ENCODE results near the gene SH3GLB1.

The SH3GLB1 gene

DNA sequence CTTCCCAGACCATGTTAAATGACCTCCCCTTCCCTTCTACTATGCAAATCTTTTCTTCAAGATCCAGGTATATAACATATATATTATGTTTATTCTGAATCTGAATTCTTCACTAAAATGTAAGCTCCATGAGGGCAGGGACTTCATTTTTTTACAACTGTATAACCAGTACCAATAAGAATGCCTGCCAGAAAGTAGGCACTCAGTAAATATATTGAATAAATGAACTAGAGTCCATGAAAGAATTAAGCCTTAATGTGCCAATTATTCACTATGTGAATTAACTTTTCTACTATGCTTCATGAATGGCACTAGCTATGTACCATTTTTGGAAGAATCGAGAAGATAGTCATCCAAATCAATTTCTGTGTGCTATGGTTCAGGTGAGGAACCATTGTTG is 60.1 kb downstream of the SH3GLB1 start:
- no peak overlapping the region for H2AFZ ChIP-seq (ENCODE audit: low read depth, low read length)
- no peak overlapping the region for H2BK5ac ChIP-seq (ENCODE audit: low read depth, low read length, poor library complexity, severe bottlenecking)
- no peak overlapping the region for H3K4ac ChIP-seq (ENCODE audit: low read depth in 1 of 2, low read length in 2 of 2)
- H3K4me1 ChIP-seq (ENCODE audit: control insufficient read depth, insufficient read depth, low read depth, low read length), result no peaks in the 10 kb centered on the region
- H3K27ac ChIP-seq (ENCODE audit: low read length, poor library complexity, severe bottlenecking), result no peak overlapping the region
- no peak for DNase-seq
- H2AK5ac ChIP-seq (ENCODE audit: low read length, severe bottlenecking), result no peak overlapping the region
- H3K23ac ChIP-seq (ENCODE audit: low read length in 2 of 2), result no peak overlapping the region
- H3K36me3 ChIP-seq (ENCODE audit: control insufficient read depth in 1 of 2, insufficient read depth in 2 of 2, low read depth in 1 of 2, low read length in 2 of 2), result no peaks in the 10 kb centered on the region
- WGBS, result 100% methylated on average over 1 of the region's 1 CpG
- no peak overlapping the region for H3K18ac ChIP-seq (ENCODE audit: low read depth in 1 of 2, low read length in 2 of 2)
- H3K27me3 ChIP-seq (ENCODE audit: control insufficient read depth in 1 of 2, insufficient read depth in 1 of 2, low read length in 2 of 2), result peaks cover 9 to 15% of the 10 kb centered on the region in 2 experiments
- no peaks in the 10 kb centered on the region for H3K79me1 ChIP-seq (replicated peaks; ENCODE audit: low read length, poor library complexity, severe bottlenecking)
- H3K4me2 ChIP-seq (ENCODE audit: low read length, poor library complexity, severe bottlenecking), result no peak overlapping the region
- H3K14ac ChIP-seq (ENCODE audit: low read length in 2 of 2), result no peak overlapping the region
- H2BK120ac ChIP-seq (ENCODE audit: low read depth, low read length), result no peak overlapping the region
- H4K8ac ChIP-seq (ENCODE audit: low read length), result no peak overlapping the region
- H4K91ac ChIP-seq (ENCODE audit: low read length), result no peak overlapping the region
- peaks cover 5% of the 10 kb centered on the region for H3K9me3 ChIP-seq (ENCODE audit: control insufficient read depth, low read length)
- H3K4me3 ChIP-seq (ENCODE audit: insufficient read depth in 1 of 2, low read depth in 1 of 2, low read length in 2 of 2), result no peak overlapping the region
- no peak overlapping the region for H2BK15ac ChIP-seq (ENCODE audit: low read depth, poor library complexity, severe bottlenecking)
- no peak overlapping the region for H3K9ac ChIP-seq (ENCODE audit: low read length)
- H2BK12ac ChIP-seq (ENCODE audit: low read length in 2 of 2), result no peak overlapping the region

DNA sequence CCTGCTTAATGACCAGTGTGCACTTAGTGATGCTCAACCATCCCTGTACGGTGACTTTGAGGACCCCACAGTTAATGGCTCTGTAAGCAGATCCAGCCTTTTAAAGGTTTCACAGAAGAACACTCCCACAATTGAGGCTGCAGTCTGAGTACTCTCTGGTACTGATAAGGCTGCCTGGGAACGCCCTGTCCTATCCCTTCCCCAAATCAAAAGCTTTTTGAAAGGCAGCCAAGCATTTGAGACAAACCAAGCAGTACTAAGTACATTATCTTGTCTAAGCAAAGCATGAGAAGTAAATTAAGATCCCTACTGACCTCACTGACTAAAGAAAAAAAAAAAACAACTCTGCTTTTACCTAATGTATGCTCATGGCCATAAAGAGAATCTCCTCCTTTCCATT is 60.7 kb downstream of the SH3GLB1 start:
- Histone ChIP-seq H3K4ac (ENCODE audit: low read depth in 1 of 2, low read length in 2 of 2) (no peak overlapping the region), H3K27ac (ENCODE audit: low read length, poor library complexity, severe bottlenecking) (no peak overlapping the region), H3K4me1 (ENCODE audit: control insufficient read depth, insufficient read depth, low read depth, low read length) (no peaks in the 10 kb centered on the region), H3K23ac (ENCODE audit: low read length in 2 of 2) (no peak overlapping the region), H3K27me3 (ENCODE audit: control insufficient read depth in 1 of 2, insufficient read depth in 1 of 2, low read length in 2 of 2) (peaks cover 9 to 15% of the 10 kb centered on the region in 2 experiments), H2BK120ac (ENCODE audit: low read depth, low read length) (no peak overlapping the region), H2AFZ (ENCODE audit: low read depth, low read length) (no peak overlapping the region), H2AK5ac (ENCODE audit: low read length, severe bottlenecking) (no peak overlapping the region), H3K9me3 (ENCODE audit: control insufficient read depth, low read length) (peaks cover 5% of the 10 kb centered on the region), H4K91ac (ENCODE audit: low read length) (no peak overlapping the region), H3K4me3 (ENCODE audit: insufficient read depth in 1 of 2, low read depth in 1 of 2, low read length in 2 of 2) (no peak overlapping the region), H2BK15ac (ENCODE audit: low read depth, poor library complexity, severe bottlenecking) (no peak overlapping the region), H2BK12ac (ENCODE audit: low read length in 2 of 2) (no peak overlapping the region), H3K9ac (ENCODE audit: low read length) (no peak overlapping the region), H3K18ac (ENCODE audit: low read depth in 1 of 2, low read length in 2 of 2) (no peak overlapping the region), H3K79me1 (replicated peaks; ENCODE audit: low read length, poor library complexity, severe bottlenecking) (no peaks in the 10 kb centered on the region), H3K14ac (ENCODE audit: low read length in 2 of 2) (no peak overlapping the region), H2BK5ac (ENCODE audit: low read depth, low read length, poor library complexity, severe bottlenecking) (no peak overlapping the region), H4K8ac (ENCODE audit: low read length) (no peak overlapping the region), H3K4me2 (ENCODE audit: low read length, poor library complexity, severe bottlenecking) (no peak overlapping the region), H3K36me3 (ENCODE audit: control insufficient read depth in 1 of 2, insufficient read depth in 2 of 2, low read depth in 1 of 2, low read length in 2 of 2) (no peaks in the 10 kb centered on the region)
- no peak for DNase-seq
- WGBS, result 7% methylated on average over 2 of the region's 2 CpGs

GRCh38 chr1:86765674-86766073 is 61.3 kb downstream of the SH3GLB1 start:
- no peak for DNase-seq
- Histone ChIP-seq H2BK15ac (ENCODE audit: low read depth, poor library complexity, severe bottlenecking) (no peak overlapping the region), H2BK5ac (ENCODE audit: low read depth, low read length, poor library complexity, severe bottlenecking) (no peak overlapping the region), H3K14ac (ENCODE audit: low read length in 2 of 2) (no peak overlapping the region), H3K36me3 (ENCODE audit: control insufficient read depth in 1 of 2, insufficient read depth in 2 of 2, low read depth in 1 of 2, low read length in 2 of 2) (no peaks in the 10 kb centered on the region), H3K27ac (ENCODE audit: low read length, poor library complexity, severe bottlenecking) (no peak overlapping the region), H3K4me3 (ENCODE audit: insufficient read depth in 1 of 2, low read depth in 1 of 2, low read length in 2 of 2) (no peak overlapping the region), H2AK5ac (ENCODE audit: low read length, severe bottlenecking) (no peak overlapping the region), H3K4me1 (ENCODE audit: control insufficient read depth, insufficient read depth, low read depth, low read length) (no peaks in the 10 kb centered on the region), H3K79me1 (replicated peaks; ENCODE audit: low read length, poor library complexity, severe bottlenecking) (no peaks in the 10 kb centered on the region), H2BK12ac (ENCODE audit: low read length in 2 of 2) (no peak overlapping the region), H3K4me2 (ENCODE audit: low read length, poor library complexity, severe bottlenecking) (no peak overlapping the region), H3K18ac (ENCODE audit: low read depth in 1 of 2, low read length in 2 of 2) (no peak overlapping the region), H3K27me3 (ENCODE audit: control insufficient read depth in 1 of 2, insufficient read depth in 1 of 2, low read length in 2 of 2) (peaks cover 9 to 15% of the 10 kb centered on the region in 2 experiments), H3K9me3 (ENCODE audit: control insufficient read depth, low read length) (peaks cover 5% of the 10 kb centered on the region), H3K9ac (ENCODE audit: low read length) (no peak overlapping the region), H2BK120ac (ENCODE audit: low read depth, low read length) (no peak overlapping the region), H3K23ac (ENCODE audit: low read length in 2 of 2) (no peak overlapping the region), H3K4ac (ENCODE audit: low read depth in 1 of 2, low read length in 2 of 2) (no peak overlapping the region), H4K8ac (ENCODE audit: low read length) (no peak overlapping the region), H2AFZ (ENCODE audit: low read depth, low read length) (no peak overlapping the region), H4K91ac (ENCODE audit: low read length) (no peak overlapping the region)
- 89% methylated on average over 1 of the region's 2 CpGs for WGBS

GRCh38 chr1:86768554-86768953 is 64.2 kb downstream of the SH3GLB1 start:
- Histone ChIP-seq H2BK120ac (ENCODE audit: low read depth, low read length) (no peak overlapping the region), H3K27me3 (ENCODE audit: control insufficient read depth in 1 of 2, insufficient read depth in 1 of 2, low read length in 2 of 2) (no peaks in the 10 kb centered on the region), H3K4me2 (ENCODE audit: low read length, poor library complexity, severe bottlenecking) (no peak overlapping the region), H4K8ac (ENCODE audit: low read length) (no peak overlapping the region), H3K9ac (ENCODE audit: low read length) (no peak overlapping the region), H3K79me1 (replicated peaks; ENCODE audit: low read length, poor library complexity, severe bottlenecking) (no peaks in the 10 kb centered on the region), H2BK5ac (ENCODE audit: low read depth, low read length, poor library complexity, severe bottlenecking) (no peak overlapping the region), H3K4me3 (ENCODE audit: insufficient read depth in 1 of 2, low read depth in 1 of 2, low read length in 2 of 2) (no peak overlapping the region), H3K27ac (ENCODE audit: low read length, poor library complexity, severe bottlenecking) (no peak overlapping the region), H2AFZ (ENCODE audit: low read depth, low read length) (no peak overlapping the region), H2BK12ac (ENCODE audit: low read length in 2 of 2) (no peak overlapping the region), H2BK15ac (ENCODE audit: low read depth, poor library complexity, severe bottlenecking) (no peak overlapping the region), H3K4me1 (ENCODE audit: control insufficient read depth, insufficient read depth, low read depth, low read length) (peaks cover 1% of the 10 kb centered on the region), H3K18ac (ENCODE audit: low read depth in 1 of 2, low read length in 2 of 2) (no peak overlapping the region), H3K9me3 (ENCODE audit: control insufficient read depth, low read length) (peaks cover 5% of the 10 kb centered on the region), H4K91ac (ENCODE audit: low read length) (no peak overlapping the region), H3K14ac (ENCODE audit: low read length in 2 of 2) (no peak overlapping the region), H3K36me3 (ENCODE audit: control insufficient read depth in 1 of 2, insufficient read depth in 2 of 2, low read depth in 1 of 2, low read length in 2 of 2) (no peaks in the 10 kb centered on the region), H3K4ac (ENCODE audit: low read depth in 1 of 2, low read length in 2 of 2) (no peak overlapping the region), H2AK5ac (ENCODE audit: low read length, severe bottlenecking) (no peak overlapping the region), H3K23ac (ENCODE audit: low read length in 2 of 2) (no peak overlapping the region)
- no peak for DNase-seq

Measured in mesenchymal stem cell (in vitro differentiated cells and primary cell).